Esophagus (tissue), 2 donors: ENCODE data around the gene MGST2. TPM values are rescaled to one million over a fixed set of nuclear protein-coding genes. Genes with fewer than 3 reads are reported as not detected.

ENCODE experiments used
- H3K27ac ChIP-seq, 2 donors: one replicate each; pipeline ENCODE4 v1.5.1; 2013; ENCODE audit warnings: low read depth in 2 of 2, mild to moderate bottlenecking in 2 of 2, inconsistent platforms in 1 of 2, low read length in 1 of 2, moderate library complexity in 1 of 2
- H3K27me3 ChIP-seq, 2 donors: one replicate each; pipeline ENCODE4 v1.6.1; 2013; ENCODE audit warnings: low read length in 2 of 2, control low read depth in 1 of 2, mild to moderate bottlenecking in 1 of 2; ENCODE audit not compliant: insufficient read depth in 2 of 2, control insufficient read depth in 1 of 2
- H3K36me3 ChIP-seq, 2 donors: one replicate each; pipeline ENCODE4 v1.6.1; 2013; ENCODE audit warnings: low read length in 1 of 2; ENCODE audit not compliant: control insufficient read depth in 2 of 2, insufficient read depth in 2 of 2
- H3K4me1 ChIP-seq, 2 donors: one replicate each; pipeline ENCODE4 v1.6.1; 2013; ENCODE audit warnings: low read length in 1 of 2; ENCODE audit not compliant: control insufficient read depth in 2 of 2, insufficient read depth in 2 of 2
- H3K4me3 ChIP-seq, 2 donors: one replicate each; pipeline ENCODE4 v1.5.1; 2013; ENCODE audit warnings: low read length in 2 of 2, mild to moderate bottlenecking in 2 of 2, low read depth in 1 of 2, moderate library complexity in 1 of 2
- H3K9me3 ChIP-seq, 2 donors: one replicate each; pipeline ENCODE4 v1.6.1; 2013; ENCODE audit warnings: mild to moderate bottlenecking in 2 of 2, low read depth in 1 of 2, low read length in 1 of 2, moderate library complexity in 1 of 2; ENCODE audit not compliant: control insufficient read depth in 2 of 2, insufficient read depth in 1 of 2
- WGBS, 2 donors: extraction: QIAGEN DNeasy Blood & Tissue Kit; methylation state at CpG; one replicate each; pipeline ENCODE4 v1.1.7; 2013; 5-methylcytosine and 5-hydroxymethylcytosine counted together
- polyA plus RNA-seq, 2 donors: library from polyadenylated mRNA; stranded (reverse); fragments of 200-250 nt; gene quantifications; one replicate each; pipeline ENCODE4 v1.2.3, GENCODE V29; 2013
- donor health status: healthy with polysubstance abuse.
- donor health status: Bipolar disorder and iron deficiency.

Gene MGST2
- polyA plus RNA-seq, 2 donors: 232 to 331 TPM

GRCh38 chr4:139641218-139641617, 24.4 kb upstream of the MGST2 start:
- peaks cover 0 to 5% of the 10 kb centered on the region in 2 donors for H3K4me1 ChIP-seq
- no peak overlapping the region for H3K4me3 ChIP-seq
- WGBS, 2 donors: 94 to 98% methylated on average over 2 of the region's 2 CpGs
- peaks cover 0 to 5% of the 10 kb centered on the region in 2 donors for H3K9me3 ChIP-seq
- no peaks in the 10 kb centered on the region for H3K36me3 ChIP-seq
- no peak overlapping the region for H3K27ac ChIP-seq
- no peaks in the 10 kb centered on the region for H3K27me3 ChIP-seq

GRCh38 chr4:139642364-139642763, 23.3 kb upstream of the MGST2 start:
- Histone ChIP-seq H3K27ac (no peak overlapping the region), H3K4me1 (peaks cover 0 to 7% of the 10 kb centered on the region in 2 donors), H3K9me3 (peaks cover 0 to 5% of the 10 kb centered on the region in 2 donors), H3K27me3 (no peaks in the 10 kb centered on the region), H3K36me3 (no peaks in the 10 kb centered on the region), H3K4me3 (no peak overlapping the region)
- WGBS, 2 donors: 72 to 89% methylated on average over 2 of the region's 2 CpGs

GRCh38 chr4:139643042-139643895, 22.4 kb upstream of the MGST2 start:
- WGBS, 2 donors: 83 to 87% methylated on average over 11 of the region's 11 CpGs
- H3K9me3 ChIP-seq: peaks cover 0 to 5% of the 10 kb centered on the region in 2 donors

GRCh38 chr4:139645458-139645857, 20.2 kb upstream of the MGST2 start:
- peak overlapping the region in 1 of 2 donors; percentile 44 for H3K4me3 ChIP-seq
- 48 to 76% methylated on average over 6 of the region's 6 CpGs for WGBS, 2 donors
- H3K9me3 ChIP-seq: no peaks in the 10 kb centered on the region
- no peaks in the 10 kb centered on the region for H3K27me3 ChIP-seq
- H3K27ac ChIP-seq: peak overlapping the region; percentile 56 to 88
- no peaks in the 10 kb centered on the region for H3K36me3 ChIP-seq
- H3K4me1 ChIP-seq: peaks cover 0 to 7% of the 10 kb centered on the region in 2 donors

More at GRCh38 chr4:139643042-139643895, 22.4 kb upstream of the MGST2 start:
- Histone ChIP-seq H3K4me1 (peaks cover 0 to 7% of the 10 kb centered on the region in 2 donors), H3K27ac (peak overlapping the region in 1 of 2 donors; percentile 28), H3K27me3 (no peaks in the 10 kb centered on the region), H3K4me3 (no peak overlapping the region), H3K36me3 (no peaks in the 10 kb centered on the region)

GRCh38 chr4:139647184-139647583, 18.4 kb upstream of the MGST2 start:
- peaks cover 0 to 7% of the 10 kb centered on the region in 2 donors for H3K4me1 ChIP-seq
- WGBS, 2 donors: 34 to 50% methylated on average over 1 of the region's 1 CpG
- H3K4me3 ChIP-seq: peak overlapping the region; percentile 35 to 44
- H3K27me3 ChIP-seq: no peaks in the 10 kb centered on the region
- no peaks in the 10 kb centered on the region for H3K36me3 ChIP-seq
- peak overlapping the region; percentile 91 to 92 for H3K27ac ChIP-seq
- no peaks in the 10 kb centered on the region for H3K9me3 ChIP-seq

GRCh38 chr4:139647952-139648351, 17.7 kb upstream of the MGST2 start:
- Histone ChIP-seq H3K27ac (no peak overlapping the region), H3K4me3 (no peak overlapping the region), H3K27me3 (no peaks in the 10 kb centered on the region), H3K36me3 (no peaks in the 10 kb centered on the region), H3K9me3 (no peaks in the 10 kb centered on the region), H3K4me1 (peaks cover 0 to 6% of the 10 kb centered on the region in 2 donors)
- 70 to 88% methylated on average over 1 of the region's 1 CpG for WGBS, 2 donors

- H3K9me3 ChIP-seq: no peaks in the 10 kb centered on the region
- no peaks in the 10 kb centered on the region for H3K27me3 ChIP-seq
- no peaks in the 10 kb centered on the region for H3K36me3 ChIP-seq
- peaks cover under 1 to 5% of the 10 kb centered on the region in 2 donors for H3K4me1 ChIP-seq
- no peak overlapping the region for H3K4me3 ChIP-seq
- H3K27ac ChIP-seq: no peak overlapping the region
- 15 to 21% methylated on average over 13 of the region's 13 CpGs for WGBS, 2 donors
Observed at GRCh38 chr4:139651282-139652194, 14.1 kb upstream of the MGST2 start.

- H3K9me3 ChIP-seq: no peaks in the 10 kb centered on the region
- H3K36me3 ChIP-seq: no peaks in the 10 kb centered on the region
- peaks cover 6 to 12% of the 10 kb centered on the region in 2 donors for H3K4me1 ChIP-seq
- H3K27ac ChIP-seq: no peak overlapping the region
- H3K4me3 ChIP-seq: no peak overlapping the region
- H3K27me3 ChIP-seq: no peaks in the 10 kb centered on the region
- 71 to 72% methylated on average over 4 of the region's 4 CpGs for WGBS, 2 donors
Observed at GRCh38 chr4:139654516-139654915, 11.1 kb upstream of the MGST2 start.

- Histone ChIP-seq H3K4me1 (peaks cover 6 to 12% of the 10 kb centered on the region in 2 donors), H3K27ac (no peak overlapping the region), H3K9me3 (no peaks in the 10 kb centered on the region), H3K36me3 (no peaks in the 10 kb centered on the region), H3K27me3 (no peaks in the 10 kb centered on the region), H3K4me3 (no peak overlapping the region)
- 46 to 53% methylated on average over 3 of the region's 3 CpGs for WGBS, 2 donors
Observed at GRCh38 chr4:139655116-139655515, 10.5 kb upstream of the MGST2 start.
